ENCODE data around the gene SEZ6L.
A peak's percentile ranks its signal among the peaks of the same experiment; 100 is the strongest.

SEZ6L gene

GRCh38 chr22:26414347-26414746, 245.1 kb downstream of the SEZ6L start:
- H3K27me3 ChIP-seq (ENCODE audit: control insufficient read depth, insufficient read depth, low read length): no peaks in the 10 kb centered on the region
- H3K27ac ChIP-seq (ENCODE audit: low read depth, low read length): no peak overlapping the region
- no peak overlapping the region for H3K9ac ChIP-seq (ENCODE audit: low read length)
- no peak overlapping the region for H3K4me3 ChIP-seq (ENCODE audit: low read length)
- H3K4me1 ChIP-seq (ENCODE audit: control insufficient read depth, insufficient read depth, low read length): peaks cover 17% of the 10 kb centered on the region
- no peaks in the 10 kb centered on the region for H3K36me3 ChIP-seq (ENCODE audit: control insufficient read depth, insufficient read depth, low read length)

- H3K9ac ChIP-seq (ENCODE audit: low read length): no peak overlapping the region
- no peaks in the 10 kb centered on the region for H3K27me3 ChIP-seq (ENCODE audit: control insufficient read depth, insufficient read depth, low read length)
- no peak overlapping the region for H3K4me3 ChIP-seq (ENCODE audit: low read length)
- H3K4me1 ChIP-seq (ENCODE audit: control insufficient read depth, insufficient read depth, low read length): peaks cover 24% of the 10 kb centered on the region
- H3K27ac ChIP-seq (ENCODE audit: low read depth, low read length): no peak overlapping the region
- no peaks in the 10 kb centered on the region for H3K36me3 ChIP-seq (ENCODE audit: control insufficient read depth, insufficient read depth, low read length)
These were observed 247.0 kb downstream of the SEZ6L start for GRCh38 chr22:26416256-26416655.

- no peak overlapping the region for H3K27ac ChIP-seq (ENCODE audit: low read depth, low read length)
These were observed 247.5 kb downstream of the SEZ6L start for GRCh38 chr22:26416670-26417276.

GRCh38 chr22:26417406-26417805, 248.1 kb downstream of the SEZ6L start:
- Histone ChIP-seq H3K4me1 (ENCODE audit: control insufficient read depth, insufficient read depth, low read length) (peaks cover 24% of the 10 kb centered on the region), H3K27me3 (ENCODE audit: control insufficient read depth, insufficient read depth, low read length) (no peaks in the 10 kb centered on the region), H3K27ac (ENCODE audit: low read depth, low read length) (peak overlapping the region; percentile 24), H3K36me3 (ENCODE audit: control insufficient read depth, insufficient read depth, low read length) (no peaks in the 10 kb centered on the region), H3K9ac (ENCODE audit: low read length) (no peak overlapping the region), H3K4me3 (ENCODE audit: low read length) (no peak overlapping the region)

More at GRCh38 chr22:26416670-26417276, 247.5 kb downstream of the SEZ6L start:
- Histone ChIP-seq H3K36me3 (ENCODE audit: control insufficient read depth, insufficient read depth, low read length) (no peaks in the 10 kb centered on the region), H3K9ac (ENCODE audit: low read length) (no peak overlapping the region), H3K4me1 (ENCODE audit: control insufficient read depth, insufficient read depth, low read length) (peaks cover 24% of the 10 kb centered on the region), H3K27me3 (ENCODE audit: control insufficient read depth, insufficient read depth, low read length) (no peaks in the 10 kb centered on the region), H3K4me3 (ENCODE audit: low read length) (no peak overlapping the region)

- H3K27ac ChIP-seq (ENCODE audit: low read depth, low read length): no peak overlapping the region
- H3K9ac ChIP-seq (ENCODE audit: low read length): no peak overlapping the region
- H3K27me3 ChIP-seq (ENCODE audit: control insufficient read depth, insufficient read depth, low read length): no peaks in the 10 kb centered on the region
- H3K4me3 ChIP-seq (ENCODE audit: low read length): no peak overlapping the region
- H3K36me3 ChIP-seq (ENCODE audit: control insufficient read depth, insufficient read depth, low read length): no peaks in the 10 kb centered on the region
- peaks cover 24% of the 10 kb centered on the region for H3K4me1 ChIP-seq (ENCODE audit: control insufficient read depth, insufficient read depth, low read length)
These were observed 249.4 kb downstream of the SEZ6L start for GRCh38 chr22:26418620-26419019.

DNA sequence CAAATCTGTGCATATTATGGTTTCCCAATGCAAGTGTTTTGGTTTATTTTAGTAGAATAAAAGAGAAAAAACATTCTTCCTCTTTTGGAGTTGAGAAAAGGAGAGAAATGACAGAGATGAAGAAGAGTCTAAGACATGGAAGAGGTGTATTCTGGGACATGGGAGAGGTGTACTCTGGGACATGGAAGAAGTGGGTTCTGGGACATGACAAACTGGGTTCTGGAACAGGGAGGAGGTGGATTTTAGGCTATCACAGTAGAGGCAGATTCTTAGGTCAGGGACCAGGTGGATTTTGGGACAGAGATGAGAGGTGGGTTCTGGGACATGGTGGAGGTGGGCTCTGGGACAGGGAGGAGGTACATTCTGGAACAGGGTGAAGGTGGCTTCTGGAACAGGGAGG, 257.7 kb downstream of the SEZ6L start:
- Histone ChIP-seq H3K27ac (ENCODE audit: low read depth, low read length) (no peak overlapping the region), H3K9ac (ENCODE audit: low read length) (no peak overlapping the region), H3K4me1 (ENCODE audit: control insufficient read depth, insufficient read depth, low read length) (no peaks in the 10 kb centered on the region), H3K4me3 (ENCODE audit: low read length) (no peak overlapping the region), H3K27me3 (ENCODE audit: control insufficient read depth, insufficient read depth, low read length) (no peaks in the 10 kb centered on the region), H3K36me3 (ENCODE audit: control insufficient read depth, insufficient read depth, low read length) (no peaks in the 10 kb centered on the region)

GRCh38 chr22:26428515-26429457, 259.5 kb downstream of the SEZ6L start, which contains the start of gene ASPHD2:
Gene ASPHD2, plus strand, starts transcription at chr22:26429260. Its CDS starts 4,356 bp downstream, at chr22:26433616.
- no peaks in the 10 kb centered on the region for H3K4me1 ChIP-seq (ENCODE audit: control insufficient read depth, insufficient read depth, low read length)
- peak within 1 kb of the TSS; percentile 39 for H3K9ac ChIP-seq (ENCODE audit: low read length)
- no peaks in the 10 kb centered on the region for H3K36me3 ChIP-seq (ENCODE audit: control insufficient read depth, insufficient read depth, low read length)

DNA sequence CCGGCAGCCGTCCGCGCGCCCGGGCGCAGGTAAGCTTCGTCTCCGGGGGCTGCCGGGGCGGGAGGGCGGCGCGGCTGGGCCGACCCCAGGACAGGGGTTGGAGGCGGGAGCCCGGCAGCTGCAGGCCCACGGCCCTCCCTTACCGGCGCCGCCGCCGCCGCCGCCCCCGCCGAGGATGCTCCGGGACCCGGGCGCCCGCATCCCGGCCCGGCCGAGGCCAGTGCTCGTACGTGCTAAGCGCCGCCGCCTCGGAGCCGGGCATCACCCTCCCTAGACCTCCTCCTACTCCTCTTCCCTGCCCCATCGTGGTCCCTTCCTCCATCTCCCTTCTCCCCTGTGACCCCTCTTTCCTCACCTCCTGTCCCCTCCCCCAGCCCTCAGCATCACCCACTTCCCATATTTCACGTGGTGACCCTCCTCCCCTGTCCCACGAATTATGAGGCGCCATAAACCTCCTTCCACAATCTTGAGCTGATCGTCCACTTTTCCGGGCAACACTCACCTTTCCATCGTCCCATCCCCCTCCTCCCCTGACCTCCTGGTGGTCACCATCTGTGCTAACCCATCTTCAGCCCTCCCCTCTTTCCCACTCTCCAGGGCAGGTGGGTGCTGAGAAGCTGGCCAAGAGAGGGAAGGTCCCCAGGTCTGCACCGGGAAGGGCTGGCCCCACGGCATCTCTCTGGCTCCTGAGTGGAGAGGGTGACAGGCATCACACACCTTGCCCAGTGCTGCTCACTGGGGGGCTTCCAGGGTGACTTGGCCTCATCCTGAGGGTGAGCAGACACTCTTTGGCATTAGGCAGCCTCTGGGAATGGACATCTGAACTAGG, 260.4 kb downstream of the SEZ6L start:
- Histone ChIP-seq H3K36me3 (ENCODE audit: control insufficient read depth, insufficient read depth, low read length) (no peaks in the 10 kb centered on the region), H3K4me1 (ENCODE audit: control insufficient read depth, insufficient read depth, low read length) (no peaks in the 10 kb centered on the region), H3K4me3 (ENCODE audit: low read length) (peak overlapping the region; percentile 72), H3K27me3 (ENCODE audit: control insufficient read depth, insufficient read depth, low read length) (no peaks in the 10 kb centered on the region), H3K27ac (ENCODE audit: low read depth, low read length) (no peak overlapping the region), H3K9ac (ENCODE audit: low read length) (no peak overlapping the region)

More at GRCh38 chr22:26428515-26429457, 259.5 kb downstream of the SEZ6L start, which contains the start of gene ASPHD2:
- Histone ChIP-seq H3K4me3 (ENCODE audit: low read length) (peak within 1 kb of the TSS; percentile 72), H3K27me3 (ENCODE audit: control insufficient read depth, insufficient read depth, low read length) (no peaks in the 10 kb centered on the region), H3K27ac (ENCODE audit: low read depth, low read length) (peak within 1 kb of the TSS; percentile 68)

DNA sequence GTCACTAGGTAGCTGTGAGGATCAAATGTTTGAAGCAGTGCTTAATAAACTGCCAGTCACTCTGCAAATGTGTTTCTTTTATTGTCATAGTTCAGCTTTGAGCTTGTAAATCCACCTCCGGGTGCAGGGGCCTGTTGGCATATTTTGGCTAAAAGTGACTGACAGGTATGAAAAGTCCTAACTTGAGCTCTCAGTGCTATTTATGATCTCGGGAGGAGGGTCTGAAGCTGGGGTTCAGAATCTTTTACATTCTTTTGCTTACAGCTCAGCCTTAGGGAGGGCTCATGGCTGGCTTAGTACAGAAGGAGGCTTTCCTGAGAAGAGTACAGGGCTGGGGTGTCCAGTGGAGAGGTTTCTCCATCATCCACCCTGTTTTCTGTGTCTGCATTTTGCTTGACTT, 261.3 kb downstream of the SEZ6L start:
- Histone ChIP-seq H3K27ac (ENCODE audit: low read depth, low read length) (no peak overlapping the region), H3K4me1 (ENCODE audit: control insufficient read depth, insufficient read depth, low read length) (no peaks in the 10 kb centered on the region), H3K36me3 (ENCODE audit: control insufficient read depth, insufficient read depth, low read length) (no peaks in the 10 kb centered on the region), H3K4me3 (ENCODE audit: low read length) (no peak overlapping the region), H3K9ac (ENCODE audit: low read length) (no peak overlapping the region), H3K27me3 (ENCODE audit: control insufficient read depth, insufficient read depth, low read length) (no peaks in the 10 kb centered on the region)

DNA sequence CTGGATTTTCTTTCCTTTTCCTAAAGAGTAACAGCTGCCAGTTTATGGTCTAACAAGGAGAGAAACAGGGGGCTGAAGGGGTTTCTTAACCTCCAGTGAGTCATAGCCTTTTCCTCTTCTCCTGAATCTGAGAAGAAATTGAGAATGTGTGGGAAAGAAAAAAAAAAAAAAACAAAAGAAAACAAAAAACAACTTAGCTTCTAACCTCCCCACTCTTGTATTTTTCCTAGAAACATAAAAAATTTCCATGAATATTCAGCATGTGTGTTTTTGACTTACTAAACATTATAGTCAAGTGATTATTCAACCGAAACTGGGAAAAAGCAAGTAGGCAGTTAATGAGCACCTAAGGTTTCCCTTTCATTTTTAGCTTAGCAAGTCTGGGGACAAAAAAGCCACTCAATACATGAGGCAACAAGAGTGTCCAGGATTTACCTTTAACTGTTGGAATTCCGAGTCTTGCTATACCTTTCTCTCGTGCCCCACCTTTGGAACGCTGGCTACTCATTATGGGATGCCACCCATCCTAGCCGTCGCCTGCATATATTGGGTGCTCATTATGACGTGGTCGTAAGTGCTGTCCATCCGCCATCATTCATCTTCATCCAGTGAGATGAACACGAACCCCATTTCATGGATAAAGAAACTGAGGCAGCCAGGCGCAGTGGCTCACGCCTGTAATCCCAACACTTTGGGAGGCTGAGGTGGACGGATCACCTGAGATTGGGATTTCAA, 262.2 kb downstream of the SEZ6L start:
- H3K27ac ChIP-seq (ENCODE audit: low read depth, low read length): no peak overlapping the region
- H3K36me3 ChIP-seq (ENCODE audit: control insufficient read depth, insufficient read depth, low read length): no peaks in the 10 kb centered on the region
- H3K4me3 ChIP-seq (ENCODE audit: low read length): no peak overlapping the region
- no peaks in the 10 kb centered on the region for H3K4me1 ChIP-seq (ENCODE audit: control insufficient read depth, insufficient read depth, low read length)
- H3K27me3 ChIP-seq (ENCODE audit: control insufficient read depth, insufficient read depth, low read length): no peaks in the 10 kb centered on the region
- no peak overlapping the region for H3K9ac ChIP-seq (ENCODE audit: low read length)

GRCh38 chr22:26432619-26433311, 263.5 kb downstream of the SEZ6L start:
- no peak overlapping the region for H3K4me3 ChIP-seq (ENCODE audit: low read length)
- no peaks in the 10 kb centered on the region for H3K4me1 ChIP-seq (ENCODE audit: control insufficient read depth, insufficient read depth, low read length)
- H3K27me3 ChIP-seq (ENCODE audit: control insufficient read depth, insufficient read depth, low read length): no peaks in the 10 kb centered on the region
- H3K9ac ChIP-seq (ENCODE audit: low read length): no peak overlapping the region
- H3K36me3 ChIP-seq (ENCODE audit: control insufficient read depth, insufficient read depth, low read length): no peaks in the 10 kb centered on the region
- no peak overlapping the region for H3K27ac ChIP-seq (ENCODE audit: low read depth, low read length)

Measured in rectal smooth muscle tissue (tissue), 1 donor.